DOHH2 (cell line): ENCODE data around the gene NDP.

Experiments
- H3F3A ChIP-seq: fragments of 200-600 bp; sonication (generic), shearing (Covaris generic); 2 replicates; pipeline ENCODE4 v1.6.0; 2016; ENCODE audit warnings: antibody characterized with exemption, mild to moderate bottlenecking; ENCODE audit not compliant: control insufficient read depth, insufficient read depth
- H3K27ac ChIP-seq: fragments of 200-600 bp; sonication (generic); 2 replicates; pipeline ENCODE4 v1.5.1; 2014; ENCODE audit warnings: low read depth, mild to moderate bottlenecking, low read length, moderate library complexity
- H3K27me3 ChIP-seq: fragments of 200-600 bp; sonication (generic); 2 replicates; pipeline ENCODE4 v1.6.1; 2014; ENCODE audit warnings: mild to moderate bottlenecking, low read length, mixed read lengths; ENCODE audit not compliant: control insufficient read depth
- H3K36me3 ChIP-seq: fragments of 200-600 bp; sonication (generic); 2 replicates; pipeline ENCODE4 v1.6.1; 2014; ENCODE audit warnings: mild to moderate bottlenecking, low read length, moderate library complexity, mixed read lengths; ENCODE audit not compliant: control insufficient read depth
- H3K4me1 ChIP-seq: fragments of 200-600 bp; sonication (generic); 2 replicates; pipeline ENCODE4 v1.6.1; 2014; ENCODE audit warnings: mild to moderate bottlenecking, low read length, mixed read lengths; ENCODE audit not compliant: control insufficient read depth
- H3K4me2 ChIP-seq: fragments of 200-600 bp; sonication (generic); 2 replicates; pipeline ENCODE4 v1.6.0; 2014; ENCODE audit warnings: mild to moderate bottlenecking, low read length, moderate library complexity
- H3K4me3 ChIP-seq: fragments of 200-600 bp; sonication (generic); 2 replicates; pipeline ENCODE4 v1.5.1; 2014; ENCODE audit warnings: mild to moderate bottlenecking, low read length, mixed read lengths
- H3K79me2 ChIP-seq: fragments of 200-600 bp; sonication (generic); 2 replicates; pipeline ENCODE4 v1.6.1; 2014; ENCODE audit warnings: mild to moderate bottlenecking, low read length, mixed read lengths; ENCODE audit not compliant: control insufficient read depth
- H3K9me2 ChIP-seq: fragments of 200-600 bp; sonication (generic); replicated peaks from 2 replicates; pipeline ENCODE4 v1.6.1; 2014; ENCODE audit warnings: mild to moderate bottlenecking, low read length, mixed read lengths; ENCODE audit not compliant: control insufficient read depth
- H3K9me3 ChIP-seq: fragments of 200-600 bp; sonication (generic); 2 replicates; pipeline ENCODE4 v1.6.1; 2014; ENCODE audit warnings: antibody characterized with exemption, low read length, mixed read lengths; ENCODE audit not compliant: control insufficient read depth, insufficient read depth
- H4K20me1 ChIP-seq: fragments of 200-600 bp; sonication (generic); 2 replicates; pipeline ENCODE4 v1.6.0; 2014; ENCODE audit warnings: low read depth, mild to moderate bottlenecking, antibody characterized with exemption, low read length, moderate library complexity; ENCODE audit not compliant: control insufficient read depth, insufficient read depth
- CTCF ChIP-seq: fragments of 200-600 bp; sonication (generic); IDR thresholded peaks from one replicate; pipeline ENCODE4 v1.5.1; 2014; ENCODE audit warnings: antibody characterized with exemption, mild to moderate bottlenecking, low read depth, low read length; ENCODE audit not compliant: poor library complexity, severe bottlenecking
- EZH2phosphoT487 ChIP-seq: fragments of 200-600 bp; sonication (generic); IDR thresholded peaks from 2 replicates; pipeline ENCODE4 v1.6.1; 2017; ENCODE audit warnings: borderline replicate concordance, mild to moderate bottlenecking, antibody characterized with exemption, low read length, moderate library complexity, mixed read lengths

Gene NDP

GRCh38 chrX:43970528-43970927 lies 2.7 kb downstream of the NDP start:
- H3K9me2 ChIP-seq = no peaks in the 10 kb centered on the region
- no peaks in the 10 kb centered on the region for H3K4me1 ChIP-seq
- H3K4me3 ChIP-seq = no peak overlapping the region
- H3F3A ChIP-seq = no peaks in the 10 kb centered on the region
- H3K9me3 ChIP-seq = no peaks in the 10 kb centered on the region
- no peak overlapping the region for H3K27ac ChIP-seq
- no peak overlapping the region for H3K4me2 ChIP-seq
- no peaks in the 10 kb centered on the region for H3K36me3 ChIP-seq
- no peaks in the 10 kb centered on the region for H3K27me3 ChIP-seq
- no peaks in the 10 kb centered on the region for H4K20me1 ChIP-seq
- TF ChIP-seq CTCF (no peak), EZH2phosphoT487 (no peak)
- no peaks in the 10 kb centered on the region for H3K79me2 ChIP-seq

GRCh38 chrX:43969504-43970501 lies 3.4 kb downstream of the NDP start:
- Histone ChIP-seq H3K27ac (no peak overlapping the region), H3K4me2 (no peak overlapping the region)

GRCh38 chrX:43968359-43968781 lies 4.8 kb downstream of the NDP start:
- Histone ChIP-seq H3K4me2 (no peak overlapping the region), H3K27me3 (no peaks in the 10 kb centered on the region), H3K36me3 (no peaks in the 10 kb centered on the region), H3K9me3 (no peaks in the 10 kb centered on the region), H3K4me3 (no peak overlapping the region), H3K79me2 (no peaks in the 10 kb centered on the region), H3K9me2 (no peaks in the 10 kb centered on the region), H3K27ac (no peak overlapping the region), H4K20me1 (no peaks in the 10 kb centered on the region), H3K4me1 (no peaks in the 10 kb centered on the region), H3F3A (no peaks in the 10 kb centered on the region)
- no peak for TF ChIP-seq CTCF
- TF ChIP-seq EZH2phosphoT487 = no peak

More at GRCh38 chrX:43969504-43970501, 3.4 kb downstream of the NDP start:
- Histone ChIP-seq H3K27me3 (no peaks in the 10 kb centered on the region), H3K9me2 (no peaks in the 10 kb centered on the region), H3K9me3 (no peaks in the 10 kb centered on the region), H4K20me1 (no peaks in the 10 kb centered on the region), H3K4me3 (no peak overlapping the region), H3F3A (no peaks in the 10 kb centered on the region), H3K36me3 (no peaks in the 10 kb centered on the region), H3K4me1 (no peaks in the 10 kb centered on the region), H3K79me2 (no peaks in the 10 kb centered on the region)
- TF ChIP-seq EZH2phosphoT487 (no peak), CTCF (no peak)
